ENCODE results near the gene TEX2.
A peak's percentile ranks its signal among the peaks of the same experiment; 100 is the strongest.
"Not testable (repeated sequence)": the region's sequence is repeated elsewhere in the genome, so short reads cannot be mapped to it uniquely, and the experiment has no call there.

TEX2 gene

DNA sequence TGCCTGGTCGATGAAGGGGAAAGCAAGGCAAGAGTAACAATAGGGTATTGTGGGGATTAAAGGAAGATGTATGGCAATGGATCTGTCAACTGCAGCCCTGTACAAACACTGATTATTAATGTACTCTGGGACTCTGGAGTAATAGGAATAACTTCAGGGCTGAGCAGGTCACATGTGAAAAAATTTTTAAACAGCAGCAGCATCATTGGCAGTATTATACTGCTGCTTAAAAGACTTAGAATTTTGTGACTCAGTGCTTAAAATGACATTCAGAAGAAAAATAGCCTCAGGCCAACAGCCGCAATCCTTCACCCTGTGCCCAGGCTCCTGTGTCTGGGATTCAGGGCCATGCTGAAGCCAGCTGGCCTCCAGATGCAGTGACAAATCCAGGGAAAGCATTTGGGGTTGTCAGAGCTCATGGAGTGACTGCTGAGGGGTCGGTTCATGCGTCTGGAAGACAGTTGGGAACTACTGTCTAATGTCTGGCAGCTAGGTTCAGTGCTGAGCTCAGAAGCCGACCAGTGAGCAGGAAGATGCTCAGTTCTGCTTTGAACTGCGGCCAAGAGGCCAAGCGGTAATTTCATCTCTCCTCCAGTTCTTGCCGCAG is 22.2 kb downstream of the TEX2 start:
- FAIRE-seq (no peak), DNase-seq (ENCODE audit: insufficient read length, low spot score) (no peak)

DNA sequence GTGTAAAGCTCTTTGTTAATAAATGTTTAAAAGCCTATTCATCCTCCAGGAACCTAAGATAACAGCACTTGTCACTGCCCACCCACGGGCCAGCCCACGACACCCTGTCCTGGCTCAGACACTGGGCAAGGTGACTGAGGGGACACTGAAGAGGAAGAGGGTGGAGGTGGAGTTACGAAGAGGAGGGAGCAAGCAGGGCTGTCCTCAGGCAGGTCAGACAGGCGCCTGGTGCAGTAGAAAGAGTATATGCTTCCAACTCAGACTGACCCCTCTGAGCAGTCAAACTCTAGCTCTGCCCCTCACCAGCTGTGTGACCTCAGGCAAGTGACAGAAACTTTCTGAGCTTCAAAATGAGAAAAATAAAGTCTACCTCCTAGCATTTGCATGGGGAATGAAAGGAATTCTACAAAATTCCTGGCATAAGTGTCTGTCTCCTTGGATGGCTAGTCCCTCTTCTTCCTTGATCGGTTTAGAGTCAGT is 22.8 kb downstream of the TEX2 start:
- FAIRE-seq (no peak), DNase-seq (ENCODE audit: insufficient read length, low spot score) (no peak)

DNA sequence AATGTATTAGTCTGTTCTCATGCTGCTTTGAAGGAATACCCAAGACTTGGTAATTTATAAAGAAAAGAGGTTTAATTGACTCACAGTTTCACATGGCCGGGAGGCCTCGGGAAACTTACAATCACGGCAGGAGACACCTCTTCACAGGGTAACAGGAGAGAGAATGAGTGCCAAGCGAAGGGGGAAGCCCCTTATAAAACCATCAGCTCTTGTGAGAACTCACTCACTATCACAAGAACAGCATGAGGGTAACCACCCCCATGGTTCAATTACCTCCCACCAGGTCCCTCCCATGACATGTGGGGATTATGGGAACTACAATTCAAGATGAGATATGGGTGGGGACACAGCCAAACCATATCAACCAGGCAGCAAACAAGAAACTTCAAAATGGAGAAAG is 24.6 kb downstream of the TEX2 start:
- DNase-seq (ENCODE audit: insufficient read length, low spot score); FAIRE-seq: not testable (repeated sequence)

DNA sequence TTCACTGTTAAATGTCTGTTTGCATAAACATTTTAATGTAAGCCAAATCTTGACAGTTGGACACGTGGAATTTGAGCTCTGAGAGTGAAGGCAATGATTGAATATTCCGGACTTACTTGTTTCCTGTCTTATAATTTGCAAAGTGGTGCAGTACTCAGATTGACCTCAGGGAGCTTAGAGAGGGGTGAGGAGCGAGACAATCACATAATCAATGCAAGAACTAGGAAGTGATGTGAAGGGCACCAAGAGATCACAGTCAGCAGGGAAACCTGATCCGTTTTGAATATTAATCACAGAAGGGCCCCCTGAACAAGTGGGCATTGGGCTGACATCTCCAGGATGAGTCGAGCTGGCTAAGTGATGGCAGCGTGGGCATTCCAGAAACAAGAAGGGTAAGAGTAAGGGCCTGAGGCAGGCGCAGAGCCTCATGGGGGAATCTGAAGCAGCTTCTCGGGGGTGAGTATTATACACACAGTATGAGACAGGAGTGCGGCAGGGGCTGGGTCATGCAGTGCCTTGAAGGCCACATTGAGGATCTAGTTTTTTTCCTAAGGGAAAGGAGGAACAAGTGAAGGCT is 26.1 kb downstream of the TEX2 start:
- DNase-seq (ENCODE audit: insufficient read length, low spot score): no peak
- FAIRE-seq: no peak

DNA sequence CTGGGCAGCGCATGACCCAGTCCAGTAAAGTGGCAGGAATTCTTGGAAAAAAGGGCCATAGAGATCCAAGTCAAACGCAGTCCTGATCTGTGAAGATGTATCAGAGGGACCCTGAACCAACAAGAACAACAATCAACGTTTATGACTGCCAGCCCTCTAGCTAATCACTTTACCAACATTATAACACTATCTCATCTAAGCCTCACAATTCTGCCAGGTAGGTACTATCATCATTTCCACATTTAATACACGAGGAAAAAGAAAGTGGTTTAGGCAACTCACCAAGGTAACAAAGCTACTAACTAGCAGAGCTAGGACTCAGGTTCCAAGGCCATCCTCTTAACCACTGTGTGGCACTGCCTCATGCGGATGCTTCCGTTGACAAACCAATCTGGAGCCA is 28.1 kb downstream of the TEX2 start:
- no peak for FAIRE-seq

DNA sequence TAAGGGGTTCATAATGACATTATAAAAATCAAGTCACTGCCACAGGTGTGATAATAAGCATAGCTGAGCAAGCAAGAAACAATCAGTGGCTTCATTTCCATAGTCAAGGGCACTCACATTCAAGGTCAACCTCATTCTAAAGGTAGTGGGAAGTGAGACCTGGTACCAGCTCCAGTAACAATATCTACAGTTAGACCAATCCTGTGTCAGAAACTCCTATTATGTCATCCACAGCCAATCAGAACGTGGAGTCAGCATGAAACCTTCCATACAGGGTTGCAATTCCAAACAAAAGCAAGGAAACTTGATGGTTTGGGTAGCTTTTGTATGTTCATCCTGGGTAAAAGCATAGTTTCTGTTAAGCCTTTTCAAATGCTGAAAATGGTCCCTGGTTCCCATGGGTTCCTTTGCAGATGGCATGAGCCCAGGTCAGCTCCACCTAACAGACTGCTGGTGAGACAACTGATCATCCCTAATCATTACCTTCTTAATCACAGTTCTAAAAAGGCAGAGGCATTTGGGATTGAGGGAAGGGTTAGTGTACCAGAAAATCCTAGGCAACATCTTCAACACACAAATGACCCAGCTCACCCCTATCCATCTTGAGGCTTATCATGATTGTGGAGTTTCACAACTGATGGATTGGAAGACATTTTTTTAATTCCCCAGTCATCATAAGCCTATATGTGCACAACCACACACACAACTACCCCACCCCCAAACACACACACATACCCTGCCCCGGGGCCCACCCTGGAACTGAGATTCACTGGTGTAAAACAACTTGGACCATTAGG is 30.4 kb downstream of the TEX2 start:
- FAIRE-seq (no peak), DNase-seq (ENCODE audit: insufficient read length, low spot score) (no peak)

More for the DNA sequence above, 28.1 kb downstream of the TEX2 start:
- no peak for DNase-seq (ENCODE audit: insufficient read length, low spot score)

DNA sequence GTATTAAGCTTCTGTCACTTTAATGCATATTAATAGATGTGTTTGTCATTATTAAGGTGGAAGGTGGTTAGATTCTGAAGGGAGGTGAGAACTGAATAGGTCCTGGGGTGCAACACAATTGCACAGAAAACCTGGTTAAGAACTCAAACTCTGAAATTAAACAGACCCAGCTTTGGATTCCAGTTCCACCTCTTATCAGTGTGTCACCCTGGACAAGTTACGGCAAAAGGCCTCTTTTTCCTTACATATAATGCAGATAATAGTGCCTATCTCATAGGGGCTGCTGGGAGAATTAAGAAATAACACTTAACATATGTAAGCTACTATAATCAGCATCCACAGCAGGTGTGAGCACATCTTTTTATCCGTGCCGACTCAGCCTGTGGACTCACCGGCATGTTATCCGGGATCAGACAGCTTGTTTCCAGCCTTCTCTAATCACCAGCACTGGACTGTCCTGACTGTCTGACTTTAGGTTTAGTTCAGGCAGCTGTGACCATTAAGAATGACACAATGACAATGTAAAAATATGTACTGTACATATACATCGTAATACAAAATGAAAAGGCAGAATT is 31.4 kb downstream of the TEX2 start:
- peak; percentile 31 for FAIRE-seq
- DNase-seq (ENCODE audit: insufficient read length, low spot score): no peak

DNA sequence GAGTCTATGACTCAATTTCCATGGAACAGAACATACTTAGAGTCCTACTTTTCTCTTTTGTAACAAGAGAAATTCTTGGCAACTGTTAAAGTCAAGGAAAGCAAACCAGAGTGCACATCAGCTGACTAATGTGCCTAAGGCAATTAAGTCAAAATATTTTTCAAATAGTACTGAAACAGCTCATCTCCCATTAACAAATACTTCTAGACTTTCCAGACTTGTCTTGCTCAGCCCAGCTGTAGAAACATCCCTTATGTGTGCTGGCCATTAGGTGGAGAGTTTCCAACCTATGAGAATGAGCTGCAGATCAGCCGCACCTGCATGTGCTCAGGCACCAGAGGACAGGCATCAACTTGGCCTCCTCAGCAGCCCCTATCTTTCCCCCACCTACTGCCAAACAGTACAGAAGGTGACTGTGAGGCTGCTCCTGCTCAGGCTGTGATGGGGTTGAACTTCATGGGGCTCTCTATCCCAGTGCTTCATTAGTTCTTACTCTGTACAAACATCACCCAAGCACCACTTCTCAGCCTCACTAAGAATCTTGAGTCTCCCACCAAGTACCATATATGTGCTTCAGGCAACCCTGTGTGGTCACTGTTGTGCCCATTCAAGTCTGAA is 32.2 kb downstream of the TEX2 start:
- DNase-seq (ENCODE audit: insufficient read length, low spot score) (peak; percentile 68), FAIRE-seq (no peak)

DNA sequence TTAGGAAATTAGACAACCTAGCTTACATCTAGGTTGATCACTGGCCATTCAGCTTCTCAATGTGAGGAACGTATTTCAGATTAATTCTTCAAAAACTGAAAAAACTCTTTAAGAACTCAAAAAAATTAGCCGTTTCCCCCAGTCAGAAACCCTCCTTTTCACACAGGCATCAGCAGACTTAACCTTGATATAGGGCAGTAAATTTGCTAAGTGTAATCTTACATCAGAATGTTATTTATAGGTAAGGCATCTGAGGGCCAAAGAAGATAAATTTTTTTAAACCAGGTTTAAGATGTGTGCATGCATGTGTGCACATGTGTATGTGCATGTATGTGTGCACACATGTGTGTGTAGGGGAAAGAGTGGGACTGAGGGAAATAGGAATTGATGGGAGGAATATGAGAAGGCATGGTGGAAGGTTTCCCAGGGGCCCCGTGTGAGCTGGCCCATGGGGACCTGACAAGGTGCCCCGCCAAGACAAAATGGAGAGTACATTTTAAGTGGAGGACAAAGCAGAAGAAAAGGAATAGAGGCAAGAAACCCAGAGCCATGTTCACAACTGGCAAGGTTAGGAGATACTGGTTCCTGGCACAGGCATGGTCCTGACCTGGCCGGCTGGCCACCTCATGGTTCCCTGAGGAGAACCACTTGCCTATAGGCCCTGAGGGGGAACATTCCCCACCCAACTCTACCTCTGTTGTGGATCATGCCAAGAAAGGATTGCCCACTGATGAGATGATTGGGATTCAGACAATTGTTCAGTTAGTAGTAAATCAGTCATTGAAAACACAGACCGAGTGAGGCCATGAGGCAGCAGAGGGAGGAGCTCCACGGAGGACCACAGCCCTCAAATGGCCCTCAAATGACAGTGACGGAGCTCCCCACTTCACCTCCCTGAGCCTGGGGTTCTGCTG is 33.0 kb downstream of the TEX2 start:
- DNase-seq (ENCODE audit: insufficient read length, low spot score) (no peak), FAIRE-seq (no peak)

DNA sequence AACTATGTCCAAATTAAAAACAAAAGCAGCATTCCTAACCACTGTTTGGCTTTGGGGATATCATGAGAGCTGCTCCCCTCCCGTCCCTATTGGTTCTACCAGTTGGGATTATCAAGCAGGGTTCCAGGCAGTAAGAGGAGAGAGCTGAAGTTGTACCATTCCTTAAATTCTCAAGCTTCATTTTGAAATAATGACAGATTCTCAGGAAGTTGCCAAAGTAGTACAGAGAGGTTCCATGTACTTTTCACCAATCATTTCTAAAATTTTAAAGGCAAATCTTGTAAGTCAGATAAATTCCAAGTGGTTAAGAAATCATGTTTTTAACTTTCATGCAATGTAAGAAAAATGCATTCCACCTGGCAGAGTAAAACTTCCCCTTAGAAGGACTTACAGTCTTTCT is 36.9 kb downstream of the TEX2 start:
- FAIRE-seq (no peak), DNase-seq (ENCODE audit: insufficient read length, low spot score) (no peak)

DNA sequence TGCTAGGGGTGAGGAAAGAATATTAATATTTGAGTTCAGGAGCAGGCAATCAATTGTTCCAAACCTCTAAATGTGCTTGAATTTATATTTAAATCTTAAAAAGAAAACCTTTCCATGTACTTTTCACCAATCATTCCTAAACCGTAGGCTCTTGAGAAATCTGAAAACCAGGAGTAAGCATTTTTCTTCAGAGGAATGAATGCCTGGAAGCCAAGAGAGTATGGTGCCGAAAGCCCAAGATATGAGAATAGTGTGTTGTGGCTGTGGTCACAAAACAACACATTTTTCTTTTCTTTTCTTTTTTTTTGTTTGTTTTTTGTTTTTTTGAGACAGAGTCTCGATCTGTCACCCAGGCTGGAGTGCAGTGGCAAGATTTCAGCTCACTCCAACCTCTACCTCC is 37.6 kb downstream of the TEX2 start:
- no peak for DNase-seq (ENCODE audit: insufficient read length, low spot score)
- FAIRE-seq: no peak

DNA sequence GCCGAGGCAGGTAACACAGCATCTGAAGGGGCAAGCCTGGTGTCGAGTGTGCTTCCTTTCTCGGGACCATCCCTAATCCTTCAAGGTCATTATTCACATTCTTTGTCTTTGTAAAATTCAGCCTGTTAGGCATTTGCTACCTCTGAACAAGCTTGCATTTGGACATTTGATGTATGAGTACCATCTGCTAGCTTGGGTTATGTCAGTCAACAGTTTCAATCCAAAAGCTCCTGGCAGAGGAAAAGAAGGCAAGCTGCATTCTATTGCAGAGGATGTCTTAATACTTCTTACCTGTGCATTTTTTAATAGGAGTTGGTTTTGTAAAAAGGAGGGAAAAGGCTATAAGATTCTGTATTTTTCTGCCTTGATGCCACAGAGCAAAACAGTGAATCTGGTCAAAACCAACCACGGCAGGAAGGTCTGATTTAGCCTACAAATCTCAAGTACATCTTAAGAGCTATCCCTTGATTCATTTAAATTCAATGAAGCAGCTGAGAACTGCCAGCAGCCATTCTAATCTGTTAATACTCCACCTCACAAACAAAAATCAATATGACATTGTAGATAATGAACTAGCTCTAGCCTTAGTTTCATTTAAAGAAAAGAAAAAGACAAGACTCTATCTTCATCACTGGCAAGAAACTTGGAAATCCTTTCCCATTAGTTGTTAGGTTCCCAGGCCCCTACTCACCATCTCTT is 39.0 kb downstream of the TEX2 start:
- FAIRE-seq: no peak
- no peak for DNase-seq (ENCODE audit: insufficient read length, low spot score)

DNA sequence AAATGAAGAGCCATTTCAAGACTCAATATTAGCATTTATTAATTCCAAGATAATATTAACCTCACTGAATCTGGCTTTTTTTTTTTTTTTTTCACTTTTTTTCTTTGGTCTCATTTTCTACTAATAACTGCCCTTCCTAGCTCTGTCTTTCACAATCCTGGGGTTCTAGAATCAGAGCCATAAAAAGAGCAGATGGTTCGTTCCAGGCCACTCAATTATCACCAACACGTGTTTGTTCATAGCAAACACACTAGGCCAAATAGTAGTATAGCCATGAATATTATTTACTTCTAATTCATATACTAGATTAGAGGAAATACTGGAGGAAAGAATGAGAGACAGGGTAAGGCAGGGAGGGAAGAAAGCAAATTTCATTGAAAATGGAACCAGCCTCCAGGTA is 39.8 kb downstream of the TEX2 start:
- no peak for DNase-seq (ENCODE audit: insufficient read length, low spot score)
- FAIRE-seq: no peak

DNA sequence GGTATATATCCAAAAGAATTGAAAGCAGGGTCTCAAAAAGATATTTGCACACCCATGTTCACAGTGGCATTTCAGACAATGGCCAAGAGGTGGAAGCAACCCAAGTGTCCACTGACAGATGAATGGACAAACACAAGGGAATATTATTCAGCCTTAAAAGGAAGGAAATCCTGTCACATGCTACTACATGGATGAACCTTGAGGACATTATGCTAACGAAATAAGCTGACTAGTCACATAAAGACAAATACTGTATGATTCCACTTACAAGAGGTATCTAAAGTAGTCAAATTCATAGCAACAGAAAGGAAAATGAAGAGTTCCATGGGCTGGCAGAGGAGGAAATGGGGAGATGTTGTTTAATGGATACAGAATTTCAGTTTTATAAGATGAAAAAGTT is 41.4 kb downstream of the TEX2 start:
- DNase-seq (ENCODE audit: insufficient read length, low spot score) (no peak), FAIRE-seq (no peak)

DNA sequence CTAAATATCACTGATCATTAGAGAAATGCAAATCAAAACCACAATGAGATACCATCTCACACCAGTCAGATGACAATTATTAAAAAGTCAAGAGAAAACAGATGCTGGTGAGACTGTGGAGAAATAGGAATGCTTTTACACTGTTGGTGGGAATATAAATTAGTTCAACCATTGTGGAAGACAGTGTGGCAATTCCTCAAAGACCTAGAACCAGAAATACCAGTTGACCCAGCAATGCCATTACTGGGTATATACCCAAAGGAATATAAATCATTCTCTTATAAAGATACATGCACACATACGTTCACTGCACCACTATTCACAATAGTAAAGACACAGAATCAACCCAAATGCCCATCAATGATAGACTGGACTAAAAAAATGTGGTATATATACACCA is 42.5 kb downstream of the TEX2 start:
- DNase-seq (ENCODE audit: insufficient read length, low spot score); FAIRE-seq: not testable (repeated sequence)

DNA sequence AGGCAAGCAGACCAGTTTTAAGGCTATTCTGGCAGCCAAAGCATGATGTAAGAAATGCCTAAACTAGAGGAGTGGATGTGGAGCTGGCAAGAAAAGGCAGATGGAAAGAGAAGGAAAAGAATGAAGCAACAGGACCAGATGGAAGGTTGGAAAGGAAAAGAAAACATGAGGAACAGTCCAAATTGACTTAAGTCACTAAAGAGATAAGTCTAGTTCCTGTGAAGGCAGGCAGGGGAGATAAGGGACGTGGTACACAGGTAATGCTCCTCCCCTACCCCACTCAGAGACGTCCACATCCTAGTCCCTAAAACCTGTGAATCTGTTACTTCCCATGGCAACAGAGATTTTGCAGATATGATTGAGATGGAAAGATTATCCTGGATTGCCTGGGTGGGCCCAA is 43.5 kb downstream of the TEX2 start:
- FAIRE-seq (no peak), DNase-seq (ENCODE audit: insufficient read length, low spot score) (no peak)

DNA sequence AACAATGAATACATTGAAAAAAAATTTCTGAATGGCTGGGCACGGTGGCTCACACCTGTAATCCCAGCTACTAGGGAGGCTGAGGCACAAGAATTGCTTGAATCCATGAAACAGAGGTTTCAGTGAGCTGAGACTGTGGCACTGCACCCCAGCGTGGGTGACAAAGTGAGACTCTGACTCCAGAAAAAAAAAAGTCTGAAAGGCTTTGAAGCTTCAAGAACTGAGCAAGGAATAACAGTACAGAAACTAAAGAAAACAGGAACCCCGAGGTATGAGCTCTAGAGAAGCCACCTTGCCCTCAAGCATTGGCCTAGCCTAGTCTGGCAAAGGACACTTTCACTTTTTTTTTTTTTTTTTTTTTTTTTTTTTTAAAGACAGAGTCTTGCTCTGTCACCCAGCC is 45.0 kb downstream of the TEX2 start:
- FAIRE-seq (no peak), DNase-seq (ENCODE audit: insufficient read length, low spot score) (no peak)

DNA sequence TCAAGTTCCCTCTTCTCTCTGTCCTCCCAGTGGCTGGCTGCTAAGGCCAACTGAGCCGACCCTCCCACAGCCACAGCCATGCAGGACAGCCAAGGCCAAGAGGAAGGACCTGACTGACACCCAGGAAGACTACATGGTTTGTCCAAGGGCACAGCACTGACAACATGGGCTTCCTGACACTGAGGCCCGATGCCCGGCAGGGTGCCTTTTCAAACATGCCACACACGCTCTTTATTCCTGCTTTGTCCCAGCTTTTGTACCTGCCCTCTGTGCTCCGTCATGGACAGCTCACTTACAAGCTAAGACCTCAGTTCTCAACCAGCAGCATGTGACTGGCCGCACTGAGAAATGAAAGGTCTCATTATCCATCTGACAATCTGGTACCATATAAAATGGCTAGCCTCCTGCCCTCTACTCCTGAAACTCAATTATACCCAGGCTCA is 45.8 kb downstream of the TEX2 start:
- DNase-seq (ENCODE audit: insufficient read length, low spot score) (no peak), FAIRE-seq (no peak)

Data from HTR-8/SVneo (cell line).